Measurements from ENCODE around the gene UBE2R2.

DNA sequence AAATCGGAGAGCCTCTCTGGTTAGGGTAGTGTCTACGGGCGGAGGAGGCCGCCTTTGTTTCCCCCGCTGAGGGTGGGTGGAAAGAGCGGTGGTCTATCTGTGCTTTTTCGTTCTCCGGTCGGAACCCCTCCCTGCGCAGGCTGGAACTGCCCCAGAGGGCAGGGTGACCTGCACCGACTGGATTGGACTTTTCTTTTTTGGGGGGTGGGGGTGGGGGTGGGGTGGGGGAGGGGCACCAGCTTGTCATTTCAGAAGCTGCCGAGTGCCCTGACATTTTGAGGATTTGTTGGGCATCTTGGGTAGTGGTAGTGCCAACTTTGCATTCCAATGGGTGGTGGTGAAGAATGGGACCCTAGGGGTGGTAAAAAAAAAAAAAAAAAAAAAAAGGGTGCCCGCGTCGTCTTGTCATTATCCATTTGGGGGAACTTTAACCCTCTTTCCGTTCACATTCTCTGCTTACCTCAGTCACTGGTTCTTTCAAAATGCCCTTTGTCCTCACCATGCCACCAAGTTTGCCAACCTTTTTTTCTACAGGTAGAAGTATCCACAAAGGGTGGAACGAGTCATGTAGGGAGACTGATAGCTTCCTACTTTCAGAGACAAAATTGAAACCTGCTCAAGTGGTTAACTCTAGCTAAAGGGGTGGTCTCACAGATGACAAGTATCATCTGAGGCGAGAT lies 1.3 kb downstream of the UBE2R2 start:
- TF ChIP-seq POLR2AphosphoS5 (IDR thresholded peaks at IDR 0.05; ENCODE audit: low read depth, low read length) (no peak), SIN3A (IDR thresholded peaks at IDR 0.05; ENCODE audit: borderline replicate concordance, insufficient read depth, low read length) (no peak)
- TF ChIP-seq, protein P1, sequence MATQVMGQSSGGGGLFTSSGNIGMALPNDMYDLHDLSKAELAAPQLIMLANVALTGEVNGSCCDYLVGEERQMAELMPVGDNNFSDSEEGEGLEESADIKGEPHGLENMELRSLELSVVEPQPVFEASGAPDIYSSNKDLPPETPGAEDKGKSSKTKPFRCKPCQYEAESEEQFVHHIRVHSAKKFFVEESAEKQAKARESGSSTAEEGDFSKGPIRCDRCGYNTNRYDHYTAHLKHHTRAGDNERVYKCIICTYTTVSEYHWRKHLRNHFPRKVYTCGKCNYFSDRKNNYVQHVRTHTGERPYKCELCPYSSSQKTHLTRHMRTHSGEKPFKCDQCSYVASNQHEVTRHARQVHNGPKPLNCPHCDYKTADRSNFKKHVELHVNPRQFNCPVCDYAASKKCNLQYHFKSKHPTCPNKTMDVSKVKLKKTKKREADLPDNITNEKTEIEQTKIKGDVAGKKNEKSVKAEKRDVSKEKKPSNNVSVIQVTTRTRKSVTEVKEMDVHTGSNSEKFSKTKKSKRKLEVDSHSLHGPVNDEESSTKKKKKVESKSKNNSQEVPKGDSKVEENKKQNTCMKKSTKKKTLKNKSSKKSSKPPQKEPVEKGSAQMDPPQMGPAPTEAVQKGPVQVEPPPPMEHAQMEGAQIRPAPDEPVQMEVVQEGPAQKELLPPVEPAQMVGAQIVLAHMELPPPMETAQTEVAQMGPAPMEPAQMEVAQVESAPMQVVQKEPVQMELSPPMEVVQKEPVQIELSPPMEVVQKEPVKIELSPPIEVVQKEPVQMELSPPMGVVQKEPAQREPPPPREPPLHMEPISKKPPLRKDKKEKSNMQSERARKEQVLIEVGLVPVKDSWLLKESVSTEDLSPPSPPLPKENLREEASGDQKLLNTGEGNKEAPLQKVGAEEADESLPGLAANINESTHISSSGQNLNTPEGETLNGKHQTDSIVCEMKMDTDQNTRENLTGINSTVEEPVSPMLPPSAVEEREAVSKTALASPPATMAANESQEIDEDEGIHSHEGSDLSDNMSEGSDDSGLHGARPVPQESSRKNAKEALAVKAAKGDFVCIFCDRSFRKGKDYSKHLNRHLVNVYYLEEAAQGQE (IDR thresholded peaks at IDR 0.05; ENCODE audit: insufficient read depth in 1 of 2, low read depth in 2 of 2, low read length in 2 of 2): no peak
